Neural crest cell (in vitro differentiated cells): ENCODE measurements around the gene DNAH11. TPM values are rescaled to one million over a fixed set of nuclear protein-coding genes. Genes with fewer than 3 reads are reported as not detected.

ENCODE experiments used
- DNase-seq: peaks from one replicate; pipeline ENCODE4 v3.0.0; 2021; ENCODE audit warnings: low read depth, mixed read lengths, low spot score
- H3K27ac Mint-ChIP-seq: one replicate; pipeline ENCODE4 v1.8.0; 2021; ENCODE audit warnings: mild to moderate bottlenecking, mixed read lengths; ENCODE audit not compliant: unreplicated experiment
- H3K27me3 Mint-ChIP-seq: 2 replicates; pipeline ENCODE4 v1.8.0; 2021; ENCODE audit warnings: low read depth, mild to moderate bottlenecking, mixed read lengths
- H3K36me3 Mint-ChIP-seq: 2 replicates; pipeline ENCODE4 v1.8.0; 2021; ENCODE audit warnings: low read depth, mild to moderate bottlenecking, mixed read lengths
- H3K4me1 Mint-ChIP-seq: 2 replicates; pipeline ENCODE4 v1.8.0; 2021; ENCODE audit warnings: mixed read lengths
- H3K4me3 Mint-ChIP-seq: one replicate; pipeline ENCODE4 v1.8.0; 2021; ENCODE audit warnings: mild to moderate bottlenecking, mixed read lengths
- H3K9me3 Mint-ChIP-seq: 2 replicates; pipeline ENCODE4 v1.8.0; 2021; ENCODE audit warnings: mixed read lengths
- total RNA-seq: library from RNA; stranded (reverse); gene quantifications from 2 replicates; pipeline ENCODE4 v1.2.1, GENCODE V29; 2021
- TF ChIP-seq, protein P1 (sequence below): fragments of 200-600 bp; sonication (generic); conservative IDR thresholded peaks from 2 replicates; pipeline ENCODE4 v1.5.0; 2021; ENCODE audit warnings: antibody characterized with exemption, mild to moderate bottlenecking

DNAH11 gene
- total RNA-seq, 1 donor from 2014 or later, result 0.63 TPM

DNA sequence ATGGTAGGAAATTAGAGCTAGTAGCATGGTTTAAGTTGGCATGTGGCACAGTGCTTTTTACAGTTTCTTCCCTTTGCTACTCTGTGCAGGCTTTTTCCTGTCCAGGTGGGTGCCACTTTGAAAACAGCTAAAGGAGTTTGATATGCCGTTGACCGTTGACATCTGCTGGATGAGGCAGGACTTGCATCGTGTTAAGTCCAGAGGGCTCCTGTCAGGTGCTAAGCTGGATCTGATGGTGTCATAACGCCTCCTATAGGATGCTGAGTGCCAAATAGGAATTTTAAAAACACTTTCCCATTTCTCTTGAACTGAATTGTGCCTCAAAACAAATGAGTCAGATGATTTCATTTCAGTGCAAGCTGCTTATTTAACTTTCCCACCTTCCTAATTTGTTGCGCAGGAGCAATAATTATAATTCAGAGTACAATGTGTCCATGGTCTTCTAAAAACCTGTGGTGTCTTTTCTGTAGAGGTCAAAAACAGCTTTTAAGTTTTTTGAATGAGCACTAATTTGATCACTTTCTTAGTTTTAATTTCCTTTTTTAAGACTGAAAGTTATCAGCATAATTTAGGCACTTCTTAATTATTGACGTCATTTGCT, 224.6 kb downstream of the DNAH11 start:
- no peaks in the 10 kb centered on the region for H3K36me3 Mint-ChIP-seq
- no peaks in the 10 kb centered on the region for H3K9me3 Mint-ChIP-seq
- TF ChIP-seq, protein P1, sequence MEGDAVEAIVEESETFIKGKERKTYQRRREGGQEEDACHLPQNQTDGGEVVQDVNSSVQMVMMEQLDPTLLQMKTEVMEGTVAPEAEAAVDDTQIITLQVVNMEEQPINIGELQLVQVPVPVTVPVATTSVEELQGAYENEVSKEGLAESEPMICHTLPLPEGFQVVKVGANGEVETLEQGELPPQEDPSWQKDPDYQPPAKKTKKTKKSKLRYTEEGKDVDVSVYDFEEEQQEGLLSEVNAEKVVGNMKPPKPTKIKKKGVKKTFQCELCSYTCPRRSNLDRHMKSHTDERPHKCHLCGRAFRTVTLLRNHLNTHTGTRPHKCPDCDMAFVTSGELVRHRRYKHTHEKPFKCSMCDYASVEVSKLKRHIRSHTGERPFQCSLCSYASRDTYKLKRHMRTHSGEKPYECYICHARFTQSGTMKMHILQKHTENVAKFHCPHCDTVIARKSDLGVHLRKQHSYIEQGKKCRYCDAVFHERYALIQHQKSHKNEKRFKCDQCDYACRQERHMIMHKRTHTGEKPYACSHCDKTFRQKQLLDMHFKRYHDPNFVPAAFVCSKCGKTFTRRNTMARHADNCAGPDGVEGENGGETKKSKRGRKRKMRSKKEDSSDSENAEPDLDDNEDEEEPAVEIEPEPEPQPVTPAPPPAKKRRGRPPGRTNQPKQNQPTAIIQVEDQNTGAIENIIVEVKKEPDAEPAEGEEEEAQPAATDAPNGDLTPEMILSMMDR, result peak; percentile 79
- peak overlapping the region; percentile 28 for H3K4me3 Mint-ChIP-seq
- H3K27ac Mint-ChIP-seq, result no peak overlapping the region
- DNase-seq, result peak; percentile 27
- H3K27me3 Mint-ChIP-seq, result peaks cover 8% of the 10 kb centered on the region
- peaks cover 52% of the 10 kb centered on the region for H3K4me1 Mint-ChIP-seq

DNA sequence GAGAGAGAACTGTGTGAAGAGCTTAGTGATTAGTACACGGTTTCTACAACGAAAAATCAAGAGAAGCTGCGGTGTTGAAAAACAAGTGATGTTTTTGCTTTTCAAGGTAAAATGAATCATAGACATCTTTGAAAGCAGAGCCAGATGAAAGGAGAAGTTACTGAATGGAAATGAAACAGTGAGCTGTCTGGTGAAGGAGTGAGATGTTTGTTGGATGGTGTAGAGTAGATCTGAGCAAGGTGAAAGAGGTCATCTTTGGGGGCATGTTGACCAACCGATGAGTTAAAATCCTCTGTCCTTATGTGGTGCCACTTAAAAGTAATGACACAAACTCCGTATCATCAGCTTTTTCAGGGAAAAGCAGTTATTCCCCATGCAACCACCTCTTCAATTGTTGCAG, 225.4 kb downstream of the DNAH11 start:
- TF ChIP-seq, protein P1, result no peak
- Mint-ChIP-seq H3K27me3 (peaks cover 8% of the 10 kb centered on the region), H3K36me3 (no peaks in the 10 kb centered on the region), H3K9me3 (no peaks in the 10 kb centered on the region), H3K4me3 (no peak overlapping the region), H3K4me1 (peaks cover 61% of the 10 kb centered on the region), H3K27ac (no peak overlapping the region)
- no peak for DNase-seq

DNA sequence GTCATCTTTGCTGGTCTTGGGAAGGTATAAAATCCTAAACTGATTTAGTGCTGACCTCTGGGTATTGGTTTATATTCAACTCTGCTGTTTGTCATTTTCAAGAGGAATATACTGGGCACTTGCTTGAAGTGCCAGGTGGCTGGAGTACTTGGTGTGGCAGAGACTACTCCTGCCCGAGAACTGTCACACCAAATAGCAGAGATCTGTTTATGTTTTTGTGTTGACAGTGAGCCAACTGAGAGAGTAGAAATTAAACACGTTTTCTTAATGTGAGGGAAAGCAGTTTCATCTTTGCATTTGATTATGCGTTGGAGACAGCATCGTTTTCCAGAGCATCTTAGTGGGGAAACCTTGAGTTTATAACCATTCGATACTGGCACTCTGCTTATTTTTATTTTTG, 228.4 kb downstream of the DNAH11 start:
- H3K36me3 Mint-ChIP-seq, result no peaks in the 10 kb centered on the region
- H3K4me1 Mint-ChIP-seq, result peaks cover 55% of the 10 kb centered on the region
- H3K4me3 Mint-ChIP-seq, result no peak overlapping the region
- H3K27ac Mint-ChIP-seq, result no peak overlapping the region
- peaks cover 5% of the 10 kb centered on the region for H3K9me3 Mint-ChIP-seq
- TF ChIP-seq, protein P1, result no peak
- no peaks in the 10 kb centered on the region for H3K27me3 Mint-ChIP-seq
- DNase-seq, result no peak

DNA sequence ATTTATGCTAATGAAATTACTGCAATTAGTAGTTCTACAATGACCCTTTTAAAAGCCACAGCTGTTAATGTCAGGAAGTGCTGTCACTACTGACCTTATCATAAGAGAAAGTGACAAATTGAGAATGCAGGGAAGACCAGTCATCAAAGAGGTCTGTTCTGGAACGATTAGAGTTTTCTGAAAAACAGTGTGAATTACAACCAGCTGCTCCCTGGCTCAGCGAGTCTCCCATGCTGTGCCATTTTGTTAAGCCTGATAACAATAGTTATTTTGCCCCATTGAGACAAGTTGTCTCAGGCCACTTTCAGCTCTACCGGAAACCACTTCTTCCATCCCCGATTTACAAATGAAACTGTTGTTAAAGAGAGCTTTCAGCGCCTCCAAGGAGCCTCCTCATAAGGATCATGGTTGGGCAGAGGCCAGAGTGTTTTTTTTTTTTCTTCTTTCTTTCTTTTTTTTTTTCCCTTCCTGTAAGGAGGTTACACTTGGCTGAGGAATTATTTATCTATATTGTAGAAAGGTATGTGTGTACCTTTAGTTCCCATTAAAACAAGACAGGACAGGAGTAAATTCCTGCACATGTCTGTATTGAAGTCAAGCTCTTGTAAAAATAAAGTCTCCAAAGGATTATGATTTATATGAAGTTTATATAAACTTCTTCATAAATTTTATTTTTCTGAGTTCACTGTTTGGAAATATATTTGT, 229.2 kb downstream of the DNAH11 start:
- H3K27me3 Mint-ChIP-seq, result no peaks in the 10 kb centered on the region
- peak overlapping the region; percentile 28 for H3K4me3 Mint-ChIP-seq
- H3K4me1 Mint-ChIP-seq, result peaks cover 51% of the 10 kb centered on the region
- TF ChIP-seq, protein P1, result no peak
- peaks cover 5% of the 10 kb centered on the region for H3K9me3 Mint-ChIP-seq
- no peaks in the 10 kb centered on the region for H3K36me3 Mint-ChIP-seq
- peak overlapping the region; percentile 79 for H3K27ac Mint-ChIP-seq
- peak; percentile 4 for DNase-seq

DNA sequence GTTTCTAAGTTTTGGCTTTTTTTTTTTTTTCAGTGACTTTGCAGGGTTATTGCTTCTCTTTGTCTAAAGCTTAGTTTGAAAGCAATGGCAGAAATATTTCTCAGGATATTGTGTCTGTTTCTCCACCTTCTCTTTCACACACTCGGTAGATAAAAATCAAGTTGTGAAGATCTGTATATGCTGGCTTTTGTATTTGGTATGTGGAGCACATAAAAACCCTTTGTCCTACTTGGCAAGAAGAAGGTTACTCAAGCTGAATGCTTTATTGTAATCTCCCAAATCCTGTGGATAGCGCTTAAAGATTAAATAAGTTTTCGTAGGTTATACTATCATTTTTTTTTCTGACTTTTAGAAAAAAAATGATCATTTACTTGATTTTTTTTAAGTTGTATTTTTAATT, 230.5 kb downstream of the DNAH11 start:
- H3K4me1 Mint-ChIP-seq, result peaks cover 40% of the 10 kb centered on the region
- peak overlapping the region; percentile 87 for H3K27ac Mint-ChIP-seq
- H3K36me3 Mint-ChIP-seq, result no peaks in the 10 kb centered on the region
- DNase-seq, result no peak
- peak overlapping the region; percentile 27 for H3K4me3 Mint-ChIP-seq
- peaks cover 5% of the 10 kb centered on the region for H3K9me3 Mint-ChIP-seq
- TF ChIP-seq, protein P1, result no peak
- H3K27me3 Mint-ChIP-seq, result no peaks in the 10 kb centered on the region
